ENCODE data around the gene RNF144B.

RNF144B gene

GRCh38 chr6:18347866-18348265, 39.3 kb upstream of the RNF144B start:
- no peak overlapping the region for H3K4me3 ChIP-seq (ENCODE audit: low read depth, low read length)
- TF ChIP-seq CTCF (IDR thresholded peaks at IDR 0.05; ENCODE audit: low read depth, low read length) (no peak), MAX (IDR thresholded peaks at IDR 0.05; ENCODE audit: low read depth, low read length) (no peak), MYC (IDR thresholded peaks at IDR 0.05; ENCODE audit: low read depth, low read length) (no peak), POLR2A (IDR thresholded peaks at IDR 0.05; ENCODE audit: extremely low read depth, insufficient read length) (no peak)
- no peak for DNase-seq (ENCODE audit: low read depth)

GRCh38 chr6:18349386-18349785, 37.8 kb upstream of the RNF144B start:
- no peak for DNase-seq (ENCODE audit: low read depth)
- TF ChIP-seq POLR2A (IDR thresholded peaks at IDR 0.05; ENCODE audit: extremely low read depth, insufficient read length) (no peak), CTCF (IDR thresholded peaks at IDR 0.05; ENCODE audit: low read depth, low read length) (no peak)
- no peak overlapping the region for H3K4me3 ChIP-seq (ENCODE audit: low read depth, low read length)

- no peak overlapping the region for H3K4me3 ChIP-seq (ENCODE audit: low read depth, low read length)
- TF ChIP-seq POLR2A (IDR thresholded peaks at IDR 0.05; ENCODE audit: extremely low read depth, insufficient read length) (no peak), MYC (IDR thresholded peaks at IDR 0.05; ENCODE audit: low read depth, low read length) (no peak), MAX (IDR thresholded peaks at IDR 0.05; ENCODE audit: low read depth, low read length) (no peak), CTCF (IDR thresholded peaks at IDR 0.05; ENCODE audit: low read depth, low read length) (no peak)
- DNase-seq (ENCODE audit: low read depth), result no peak
These were observed 36.9 kb upstream of the RNF144B start for GRCh38 chr6:18350271-18350670.

- TF ChIP-seq MAX (IDR thresholded peaks at IDR 0.05; ENCODE audit: low read depth, low read length) (no peak), POLR2A (IDR thresholded peaks at IDR 0.05; ENCODE audit: extremely low read depth, insufficient read length) (no peak), MYC (IDR thresholded peaks at IDR 0.05; ENCODE audit: low read depth, low read length) (no peak), CTCF (IDR thresholded peaks at IDR 0.05; ENCODE audit: low read depth, low read length) (no peak)
- H3K4me3 ChIP-seq (ENCODE audit: low read depth, low read length), result no peak overlapping the region
- peak; percentile 30 for DNase-seq (ENCODE audit: low read depth)
These were observed 36.4 kb upstream of the RNF144B start for GRCh38 chr6:18350712-18351111.

- no peak for DNase-seq (ENCODE audit: low read depth)
- no peak overlapping the region for H3K4me3 ChIP-seq (ENCODE audit: low read depth, low read length)
- TF ChIP-seq MAX (IDR thresholded peaks at IDR 0.05; ENCODE audit: low read depth, low read length) (no peak), CTCF (IDR thresholded peaks at IDR 0.05; ENCODE audit: low read depth, low read length) (no peak)
These were observed 35.1 kb upstream of the RNF144B start for GRCh38 chr6:18352001-18352400.

GRCh38 chr6:18352842-18353241, 34.3 kb upstream of the RNF144B start:
- no peak for TF ChIP-seq POLR2A (IDR thresholded peaks at IDR 0.05; ENCODE audit: extremely low read depth, insufficient read length)
- TF ChIP-seq MAX (IDR thresholded peaks at IDR 0.05; ENCODE audit: low read depth, low read length), result no peak
- no peak for TF ChIP-seq MYC (IDR thresholded peaks at IDR 0.05; ENCODE audit: low read depth, low read length)
- no peak for TF ChIP-seq CTCF (IDR thresholded peaks at IDR 0.05; ENCODE audit: low read depth, low read length)
- no peak for DNase-seq (ENCODE audit: low read depth)
- no peak overlapping the region for H3K4me3 ChIP-seq (ENCODE audit: low read depth, low read length)

Data from NB4 (cell line).